CD4-positive, alpha-beta T cell treated with Interleukin-17A for 4 hours (primary cell): ENCODE measurements around the gene PCP4.

ENCODE experiments used
- DNase-seq: peaks from one replicate; pipeline ENCODE4 v3.0.0-alpha.2; 2020; ENCODE audit warnings: mixed read lengths

Gene PCP4

DNA sequence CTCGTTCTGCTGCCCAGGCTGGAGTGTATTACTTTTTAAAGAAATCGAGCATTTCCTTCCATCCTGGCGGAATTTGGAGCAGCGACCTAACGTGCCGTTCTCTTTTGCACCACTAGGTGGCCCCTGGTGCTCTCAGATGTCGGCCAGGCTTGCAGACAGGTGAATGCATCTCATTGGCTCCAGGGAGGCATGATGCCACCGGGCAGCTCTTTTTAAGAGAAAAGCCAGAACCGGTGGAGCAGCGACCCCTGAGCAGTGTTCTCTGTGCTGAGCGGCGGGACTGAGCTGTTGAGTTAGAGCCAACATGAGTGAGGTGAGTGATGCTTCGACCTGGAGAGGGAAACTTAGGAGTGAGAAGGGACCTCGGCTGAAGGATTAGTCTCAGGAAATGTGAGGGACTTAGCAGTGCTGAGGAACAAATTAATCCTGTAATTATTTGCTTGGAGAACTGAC, at the start of gene PCP4:
PCP4 (plus strand) TSS at position 241 of the 453 bp plus-strand sequence; CDS start at position 305, 64 bp downstream.
- peak; percentile 7 for DNase-seq

DNA sequence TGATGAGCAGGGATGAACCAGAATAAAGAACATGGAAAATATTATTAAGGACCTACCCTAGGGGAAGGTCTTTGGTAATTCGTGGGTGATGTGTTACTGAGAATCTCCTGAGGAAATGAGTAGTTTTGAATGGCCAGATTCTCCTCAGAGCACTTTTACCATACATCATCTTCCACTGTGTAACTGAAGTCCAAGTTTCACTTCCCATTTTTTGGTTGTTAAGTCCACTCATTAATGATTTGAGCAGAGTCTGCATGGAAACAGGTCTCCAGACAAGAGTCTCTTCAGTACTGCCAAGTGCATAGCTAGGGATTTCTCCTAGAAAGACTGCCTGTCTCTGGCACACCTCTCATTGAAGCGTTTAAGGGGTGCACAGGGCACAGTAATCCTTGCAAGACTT, 48.7 kb upstream of the PCP4 start:
- DNase-seq = no peak

DNA sequence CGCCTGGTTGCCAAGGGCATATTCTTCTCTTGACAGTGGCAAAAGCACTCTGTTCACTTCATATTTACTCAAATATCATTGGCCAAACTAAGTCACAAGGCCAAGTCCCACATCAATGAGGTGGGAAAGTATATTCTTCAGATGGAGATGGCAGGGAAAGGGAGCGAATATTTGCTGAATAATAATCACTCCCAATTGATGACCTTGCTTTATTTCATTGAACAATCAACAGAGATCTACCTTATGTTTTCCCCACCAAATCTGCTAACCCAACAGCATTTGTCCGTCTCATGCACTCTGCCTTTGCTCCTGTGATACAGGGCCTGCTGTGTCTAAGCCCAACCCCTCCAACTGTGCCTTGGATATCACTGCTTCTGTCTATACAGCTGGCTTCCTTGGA, 45.2 kb upstream of the PCP4 start:
- DNase-seq = no peak

DNA sequence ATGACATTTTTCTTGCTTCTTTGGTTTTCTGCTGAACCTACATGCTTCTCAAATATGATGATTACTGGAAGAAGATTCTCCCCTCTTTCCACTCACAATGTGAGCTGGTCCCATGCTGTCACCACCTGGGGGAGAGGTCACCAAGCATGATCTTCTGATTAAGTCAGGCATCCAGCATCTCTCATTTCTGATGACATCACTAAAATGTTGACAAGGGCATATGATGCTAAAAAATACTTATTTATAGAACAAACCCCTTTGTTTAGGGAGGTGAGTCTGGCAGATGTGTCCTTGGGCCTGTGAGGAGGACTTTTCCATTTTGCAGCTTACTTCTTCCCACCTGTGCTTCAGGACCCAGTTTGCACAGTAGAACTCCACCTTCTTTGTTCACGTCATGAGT, 42.0 kb upstream of the PCP4 start:
- DNase-seq = no peak

DNA sequence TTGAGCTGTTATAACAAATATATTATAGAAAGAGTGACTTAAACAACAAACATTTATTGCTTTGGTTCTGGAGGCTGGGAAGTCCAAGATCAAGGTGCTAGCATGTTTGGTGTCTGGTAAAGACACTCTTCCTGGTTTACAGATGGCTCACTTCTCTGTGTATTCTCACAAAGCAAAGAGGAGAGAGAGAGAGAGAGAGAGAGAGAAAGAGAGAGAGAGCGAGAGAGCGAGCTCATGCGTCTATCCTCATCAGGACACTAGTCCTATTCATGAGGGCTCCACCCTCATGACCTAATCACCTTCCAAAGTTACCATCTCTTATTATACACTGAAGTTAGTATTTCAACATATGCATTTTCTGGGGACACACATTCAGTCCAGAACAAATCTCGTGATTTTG, 32.7 kb upstream of the PCP4 start:
- no peak for DNase-seq

DNA sequence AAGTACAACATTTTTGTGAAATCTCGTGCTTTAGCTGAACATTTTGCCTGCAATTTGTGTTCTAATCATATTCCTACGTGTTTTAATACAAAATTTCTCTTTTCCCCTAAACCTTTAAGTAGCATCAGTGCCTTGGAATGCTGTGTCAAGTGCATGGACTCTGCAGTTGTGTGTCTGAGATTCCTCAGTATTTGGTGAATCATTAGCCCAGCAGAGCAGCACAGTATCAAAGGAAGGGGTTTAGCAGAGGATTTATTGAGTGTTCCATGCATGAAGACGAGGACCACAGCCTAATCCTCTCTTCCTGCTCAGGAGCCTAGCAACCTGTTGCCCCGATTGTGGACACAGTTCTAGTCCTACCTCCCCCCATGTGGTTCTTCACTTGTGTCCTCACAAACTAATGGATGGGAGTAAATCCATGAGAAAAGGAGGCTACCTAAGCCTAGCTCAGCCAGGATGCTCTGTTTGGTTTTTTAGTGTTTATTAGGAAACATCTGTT, 29.3 kb upstream of the PCP4 start:
- DNase-seq = no peak

DNA sequence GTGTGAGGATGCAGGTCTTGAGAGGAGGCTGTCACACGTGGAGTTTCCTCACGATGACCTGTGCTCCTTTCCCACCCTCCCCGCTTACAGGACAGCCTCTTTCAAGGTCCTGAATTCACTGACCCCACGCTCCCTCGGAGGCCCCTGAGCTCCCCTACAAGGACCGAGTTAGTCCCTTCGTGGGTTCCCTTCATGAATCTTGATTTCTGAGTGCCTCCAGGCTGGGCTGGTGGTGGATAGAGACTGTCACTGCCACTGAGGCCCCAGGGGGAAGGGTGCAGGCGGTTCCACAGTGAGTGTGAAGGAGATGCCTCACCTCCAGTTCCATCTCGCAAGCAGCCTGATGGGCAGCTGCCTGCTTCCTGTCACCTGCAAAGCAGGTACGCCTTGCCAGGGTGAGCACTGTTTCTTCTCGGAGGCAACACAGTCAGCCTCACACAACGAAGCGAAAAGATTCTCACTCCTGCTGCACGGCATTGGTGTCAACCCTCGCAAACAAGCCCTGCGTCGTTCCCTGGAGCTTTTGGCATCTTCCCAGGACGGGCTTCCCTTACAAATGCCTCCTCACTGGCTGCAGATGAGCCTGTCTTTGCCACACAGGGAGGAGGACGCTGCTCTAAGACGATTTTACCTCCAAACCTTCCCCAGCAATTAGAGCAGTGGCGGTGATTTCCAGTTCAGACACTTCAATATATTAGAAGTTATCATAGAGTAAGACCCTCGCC, 26.7 kb upstream of the PCP4 start:
- no peak for DNase-seq

DNA sequence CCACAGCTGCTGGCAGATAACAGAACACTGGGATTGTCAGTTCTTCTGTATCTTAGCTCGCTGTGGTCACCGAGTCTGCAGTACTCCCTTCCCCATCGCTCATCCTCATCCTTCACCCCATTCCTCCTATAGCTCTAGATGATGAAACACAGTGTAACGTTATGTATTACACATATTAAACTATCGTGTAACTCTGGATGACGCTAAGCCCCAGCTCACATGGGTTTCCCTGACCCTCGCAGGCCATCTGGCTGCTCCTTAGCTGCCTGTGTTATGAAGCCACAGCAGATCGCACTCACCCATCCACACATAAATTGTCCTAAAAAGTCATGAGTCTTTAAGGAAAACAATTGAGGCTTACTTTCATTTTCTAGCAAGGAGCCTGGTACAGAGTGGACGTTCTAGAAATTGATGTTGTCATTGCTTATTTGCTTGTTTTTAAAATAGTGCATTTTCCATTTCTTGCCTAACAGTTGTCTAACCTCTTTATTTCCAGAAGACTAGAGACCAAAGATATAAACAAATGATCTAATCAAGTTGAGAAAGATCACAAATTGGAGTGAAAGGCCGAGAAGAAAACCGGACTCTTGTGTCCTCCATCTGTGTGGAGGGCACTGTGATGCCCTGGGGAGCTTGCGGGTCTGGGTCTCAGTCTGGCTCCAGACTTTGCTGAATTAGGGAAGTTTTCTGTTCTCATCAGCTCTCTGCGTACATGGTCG, 24.3 kb upstream of the PCP4 start:
- no peak for DNase-seq

DNA sequence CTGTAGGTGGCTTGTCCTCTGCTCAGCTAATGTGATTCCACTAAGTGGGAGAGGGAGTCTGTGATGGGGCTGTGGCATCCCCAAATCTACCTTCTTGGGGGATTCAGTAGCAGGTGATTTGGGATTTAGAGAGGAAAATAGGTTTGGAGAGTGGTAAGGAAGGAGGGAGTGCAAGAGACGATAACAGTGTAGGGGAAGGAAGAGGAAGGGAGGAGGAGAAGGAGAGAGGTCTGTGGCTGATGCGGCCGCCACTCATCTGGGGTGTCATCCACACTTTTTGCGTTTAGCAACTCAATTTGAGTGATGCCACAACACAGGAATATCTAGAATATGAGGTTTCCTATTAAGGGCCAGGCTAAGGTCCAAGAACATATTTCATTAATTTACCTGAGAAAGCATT, 23.8 kb upstream of the PCP4 start:
- DNase-seq = no peak

DNA sequence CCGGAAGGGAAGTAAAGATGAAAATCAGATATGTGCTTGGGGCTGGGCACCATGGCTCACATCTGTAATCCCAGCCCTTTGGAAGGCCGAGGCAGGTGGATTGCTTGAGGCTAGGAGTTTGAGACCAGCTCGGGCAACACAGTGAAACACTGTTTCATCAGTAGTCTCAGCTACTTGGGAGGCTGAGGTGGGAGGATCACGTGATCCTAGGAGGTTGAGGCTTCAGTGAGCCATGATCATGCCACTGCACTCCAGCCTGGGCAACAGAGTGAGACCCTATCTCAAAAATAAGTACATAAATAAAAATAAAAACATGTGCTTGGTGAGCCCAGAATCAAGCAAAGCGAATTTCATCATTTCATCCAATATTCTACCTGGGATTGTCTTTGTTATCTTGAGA, 23.3 kb upstream of the PCP4 start:
- DNase-seq = no peak

DNA sequence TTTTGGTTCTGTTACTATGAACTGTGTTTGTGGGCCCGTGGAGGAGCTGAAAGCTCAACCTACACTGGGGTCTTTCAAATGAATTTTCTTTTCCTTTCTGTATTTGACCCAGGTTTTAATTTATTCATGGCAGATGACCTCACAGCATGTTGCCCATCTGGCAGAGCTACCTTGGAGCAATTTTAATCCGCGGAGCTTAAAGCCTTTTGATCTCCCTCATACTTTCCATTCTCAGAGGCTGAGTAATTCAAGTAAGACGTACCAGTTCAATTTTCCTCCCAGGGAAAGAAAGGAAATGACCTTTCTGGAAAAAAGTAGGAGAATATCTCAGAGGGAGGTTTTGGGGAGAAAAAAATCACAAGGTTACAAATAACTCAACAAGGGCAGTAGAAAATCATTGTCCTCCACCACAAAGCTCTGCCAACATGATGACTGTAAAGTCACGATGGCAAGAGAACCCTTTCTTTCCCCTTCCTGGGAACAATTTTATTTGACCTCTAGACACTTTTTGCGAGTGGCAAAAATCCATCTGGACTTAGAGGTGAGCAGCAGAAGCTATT, 21.6 kb upstream of the PCP4 start:
- DNase-seq = no peak

DNA sequence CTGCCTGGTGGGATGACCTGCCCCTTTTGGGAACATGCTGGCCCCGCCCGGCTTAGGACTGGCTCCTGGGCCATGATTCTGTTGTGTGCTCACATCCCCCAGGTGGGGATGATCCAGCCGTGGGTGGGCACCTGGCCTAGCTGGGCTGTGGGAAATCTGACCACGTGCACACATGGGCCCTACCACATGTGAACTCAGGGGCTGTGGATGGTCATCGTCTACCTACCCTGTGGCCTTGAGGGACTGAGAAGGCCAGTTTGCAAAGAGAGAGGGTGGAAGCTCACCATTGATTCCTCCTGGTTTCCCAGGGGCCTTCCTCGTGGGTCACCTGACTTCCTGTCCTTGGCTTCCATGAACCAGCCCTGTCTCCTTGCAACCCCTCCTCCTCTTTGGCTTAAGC, 19.4 kb upstream of the PCP4 start:
- DNase-seq = no peak

DNA sequence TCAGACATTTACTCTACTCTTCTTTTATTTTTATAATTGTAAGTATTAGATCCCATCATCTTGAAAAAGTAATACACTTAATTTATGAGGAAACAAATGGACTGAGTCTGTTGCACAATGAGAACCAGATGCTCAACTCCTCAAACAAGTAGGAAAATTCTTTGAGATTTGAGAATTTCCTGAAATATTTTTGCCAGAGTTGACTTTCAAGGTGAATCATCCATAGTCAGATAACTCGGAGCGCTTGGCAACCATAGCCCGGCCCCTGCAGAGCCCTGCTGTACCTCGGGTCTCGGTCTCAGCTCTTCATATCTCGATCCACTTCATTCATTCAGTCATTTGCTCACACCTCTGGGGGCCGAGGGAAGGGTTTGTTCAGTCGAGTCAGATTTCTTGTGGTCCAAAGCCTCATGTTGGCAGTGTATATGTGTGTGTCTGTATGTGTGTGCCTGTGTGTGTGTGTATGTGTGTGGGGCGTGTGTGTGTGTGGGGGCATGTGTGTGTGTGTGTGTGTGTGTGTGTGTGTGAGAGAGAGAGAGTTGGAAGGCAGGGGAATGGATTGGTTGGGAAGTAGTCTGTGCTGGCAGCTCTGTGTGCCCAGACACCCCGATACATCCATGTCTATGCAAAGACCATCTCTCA, 18.1 kb upstream of the PCP4 start:
- no peak for DNase-seq

DNA sequence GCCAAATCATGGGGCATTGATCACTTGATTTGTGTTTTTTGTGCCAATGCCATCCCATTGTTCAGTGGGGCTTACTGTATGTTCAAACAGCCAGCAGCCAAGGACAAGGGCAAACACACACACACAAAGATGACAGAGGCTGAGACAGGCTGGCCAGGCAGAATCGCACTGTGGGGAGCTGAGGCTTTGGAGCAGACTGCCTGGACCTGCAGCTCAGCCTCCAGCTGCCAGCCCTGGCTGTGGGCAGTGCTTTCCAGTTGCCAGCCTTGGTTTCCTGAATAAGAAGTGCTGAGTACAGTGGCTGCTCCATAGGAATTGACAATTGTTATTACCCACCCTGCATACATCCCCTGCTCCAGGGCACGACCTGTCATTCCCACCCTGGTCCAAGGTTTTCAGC, 16.9 kb upstream of the PCP4 start:
- DNase-seq = no peak

DNA sequence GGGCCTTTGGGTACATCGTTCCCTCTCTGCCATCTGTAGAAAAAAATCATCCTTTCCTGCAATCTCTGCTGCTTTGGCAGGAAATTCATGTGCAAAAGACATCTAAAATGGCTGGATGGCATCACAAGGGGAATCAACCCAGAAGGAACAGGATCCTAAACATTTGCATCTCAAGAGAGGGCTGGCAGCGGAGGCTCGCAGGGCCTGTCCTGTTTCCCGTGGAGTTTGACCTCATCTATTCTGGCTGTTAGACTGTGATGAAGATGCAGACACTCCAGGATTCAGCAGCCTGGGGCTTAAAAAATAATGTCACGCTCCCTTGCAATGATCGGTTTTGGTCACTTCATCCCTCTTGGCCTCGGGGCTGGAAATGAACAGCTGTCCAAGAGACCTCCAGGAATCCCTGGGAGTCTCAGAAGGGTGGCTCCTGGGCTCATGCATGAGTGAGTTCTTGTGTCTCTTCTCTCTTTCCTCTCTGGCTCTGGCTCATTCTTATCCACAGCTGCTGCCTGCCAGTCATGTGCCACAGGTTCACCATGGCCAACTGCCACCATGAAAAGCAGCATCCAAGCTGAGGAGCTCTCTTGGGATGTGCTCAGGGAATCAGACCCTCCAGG, 16.1 kb upstream of the PCP4 start:
- no peak for DNase-seq

DNA sequence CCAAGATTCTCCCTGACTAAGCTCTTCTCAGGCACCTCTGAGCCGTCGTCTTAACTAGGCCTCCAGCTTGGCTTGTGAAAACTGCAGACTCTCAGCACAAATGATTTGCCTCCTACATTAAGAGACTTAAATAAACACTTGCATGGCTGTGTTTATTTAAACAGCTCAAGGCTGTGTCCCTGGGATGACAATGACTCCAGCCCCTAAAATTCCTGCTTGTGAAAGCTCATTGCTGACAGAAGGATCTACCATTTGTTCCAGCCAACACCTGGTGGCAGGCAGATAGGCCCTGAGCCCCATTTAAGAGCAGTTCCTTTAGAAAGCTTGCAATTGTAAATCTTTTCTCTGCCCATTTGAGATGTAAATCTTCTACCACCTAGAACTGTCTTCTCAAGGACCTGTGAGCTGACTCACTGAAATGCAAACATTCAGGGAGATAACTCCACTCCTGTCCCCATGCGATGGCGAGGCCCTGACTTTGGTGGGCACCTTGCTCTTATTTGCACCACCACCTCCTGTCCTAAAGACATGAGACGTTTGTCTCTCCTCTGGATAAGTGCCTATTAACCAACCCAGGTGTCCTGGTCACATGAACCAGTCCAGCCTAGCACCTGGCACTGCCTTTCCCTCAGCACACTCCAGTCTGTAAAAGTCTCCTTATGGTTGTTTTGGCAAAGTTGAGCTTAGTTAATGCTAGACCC, 15.1 kb upstream of the PCP4 start:
- DNase-seq = no peak

DNA sequence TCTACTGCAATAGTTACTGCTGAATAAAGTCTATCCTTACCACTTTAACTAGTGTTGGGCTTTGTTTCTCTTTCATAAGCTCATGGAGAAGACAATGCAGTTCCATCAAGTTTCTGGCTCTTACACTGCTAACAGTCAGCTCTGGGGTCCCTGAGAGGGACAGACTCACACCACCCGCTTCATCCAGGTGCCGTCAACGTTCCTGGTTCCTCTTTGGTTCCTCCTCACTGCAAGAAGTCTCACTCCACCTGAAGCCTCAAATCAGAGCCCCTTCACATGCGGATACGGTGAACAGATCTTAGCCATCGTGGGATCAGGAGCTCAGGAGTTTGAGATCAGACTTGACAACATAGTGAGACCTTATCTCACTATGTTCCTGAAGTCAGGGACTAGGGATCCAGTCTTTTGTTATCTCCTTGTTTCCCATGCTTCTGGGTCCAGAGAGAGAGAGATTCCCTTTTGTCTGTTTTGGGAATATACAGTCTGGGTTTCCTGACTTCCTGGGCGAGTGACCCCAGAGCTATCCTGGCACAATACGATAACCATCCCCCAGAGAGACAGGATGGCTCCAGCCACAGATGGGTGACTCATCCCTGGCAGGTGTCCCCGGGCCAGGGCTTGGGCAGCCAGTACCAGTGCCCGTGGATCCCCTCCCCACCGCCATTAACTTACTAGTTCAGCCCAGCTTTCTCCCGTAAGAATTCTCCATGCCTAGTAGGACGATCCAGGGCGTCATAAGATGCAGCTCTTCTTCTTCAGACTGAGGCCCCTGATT, 14.3 kb upstream of the PCP4 start:
- DNase-seq = no peak

DNA sequence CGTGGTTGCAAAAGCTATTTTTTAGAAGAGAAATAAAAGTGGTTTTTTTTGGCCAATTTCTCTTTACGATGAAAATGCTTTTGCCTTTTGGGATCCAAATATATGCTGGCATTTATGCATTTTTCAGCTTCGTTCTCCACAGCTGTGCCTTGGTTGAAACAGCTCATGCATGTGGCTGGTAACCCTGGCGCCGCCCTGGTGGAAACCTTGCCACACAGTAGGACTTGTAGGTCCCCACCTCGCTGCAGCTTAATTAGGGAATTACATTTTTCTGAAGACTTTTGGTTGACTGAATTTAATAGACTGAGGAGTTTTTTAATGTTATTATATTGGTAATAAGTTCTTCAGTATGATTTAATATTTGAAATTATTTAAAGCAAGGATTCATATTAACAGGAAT, 12.7 kb upstream of the PCP4 start:
- DNase-seq = no peak

DNA sequence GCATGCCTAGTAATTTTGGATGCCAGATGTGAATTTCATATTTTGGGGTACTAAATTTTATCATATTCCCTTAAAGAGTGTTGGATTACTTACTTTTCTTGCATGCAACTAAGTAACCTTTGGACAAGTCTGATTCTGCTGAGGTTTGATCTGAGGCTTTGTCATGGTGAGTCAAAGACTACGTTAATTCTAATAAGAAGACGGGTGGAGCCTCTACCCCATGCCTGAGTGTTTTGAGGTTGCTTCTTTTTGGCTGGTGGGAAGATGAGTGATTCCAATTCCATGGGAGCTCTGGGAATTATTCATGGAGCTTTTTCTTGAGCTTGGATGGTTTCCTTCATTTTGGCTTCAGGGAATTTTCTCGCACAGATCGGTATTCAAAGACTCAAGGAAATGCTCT, 11.6 kb upstream of the PCP4 start:
- no peak for DNase-seq

DNA sequence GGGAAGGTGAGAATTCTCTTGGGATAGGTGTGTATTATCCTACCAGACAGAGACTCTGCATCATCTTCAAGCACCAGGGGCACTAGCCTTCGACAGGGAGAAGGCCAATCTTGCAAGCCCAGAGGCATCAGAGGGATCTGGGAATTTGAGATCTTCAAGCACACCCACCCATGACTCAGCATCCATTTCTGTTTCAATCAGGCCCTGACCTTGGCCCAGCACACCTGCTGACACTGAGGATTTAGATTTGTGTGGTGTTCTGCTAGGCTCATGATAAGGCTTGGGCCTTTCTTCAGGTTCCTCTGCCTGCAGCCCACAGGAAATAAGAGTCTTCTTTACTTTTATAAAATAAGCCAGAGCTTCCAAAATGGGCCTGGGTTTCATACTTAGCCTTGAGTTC, 6.6 kb upstream of the PCP4 start:
- no peak for DNase-seq

DNA sequence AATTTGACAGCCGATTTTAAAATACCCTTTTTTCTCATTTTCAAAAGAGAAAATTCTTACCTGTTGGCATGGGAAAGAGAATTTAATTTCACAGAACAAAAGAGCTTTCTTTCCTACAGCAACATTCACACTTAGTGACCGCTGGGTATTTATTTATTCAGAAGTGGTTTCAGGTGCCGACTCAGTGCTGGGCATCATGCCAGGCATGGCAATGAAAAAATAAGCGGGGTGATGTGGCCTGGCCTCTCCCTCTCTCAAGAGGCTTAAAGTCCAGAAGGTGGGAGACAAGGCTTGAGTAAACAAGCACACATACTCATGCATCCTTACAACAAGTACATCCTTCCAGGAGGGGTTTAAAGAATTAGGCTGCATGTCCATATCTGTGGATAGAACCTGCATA, 4.1 kb upstream of the PCP4 start:
- DNase-seq = no peak

DNA sequence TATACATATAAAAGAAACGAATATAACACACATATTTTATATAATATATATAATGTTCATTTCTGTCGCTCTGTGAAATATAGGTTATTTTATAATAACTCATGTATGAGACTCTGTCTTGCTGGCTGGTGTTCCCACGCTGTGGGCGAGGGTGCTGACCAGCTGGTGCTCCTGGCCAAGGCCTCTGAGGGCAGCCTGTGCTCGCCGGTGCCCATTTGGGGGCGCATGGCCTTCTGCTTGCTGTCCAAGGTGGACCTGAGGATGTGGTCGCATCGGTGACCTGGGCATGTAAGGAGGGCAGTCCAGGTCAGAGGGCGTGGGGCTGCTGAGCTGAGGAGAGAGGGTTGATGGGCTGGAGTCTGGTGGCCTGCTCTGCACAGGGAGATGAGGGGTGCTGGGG, 1.1 kb upstream of the PCP4 start:
- no peak for DNase-seq
